Panc1 (cell line): Measurements from ENCODE around the gene CDKAL1. TPM values are rescaled to one million over a fixed set of nuclear protein-coding genes. Genes with fewer than 3 reads are reported as not detected.

ENCODE experiments used
- ATAC-seq: fragments of 200-7000 bp; cut with Tn5 transposase; 2 replicates; pipeline ENCODE4 v1.9.1; 2020; ENCODE audit warnings: mild to moderate bottlenecking, moderate library complexity
- BruUV-seq: library from RNA; stranded (reverse); fragments of 400-500 nt; replicated peaks from 2 replicates; lab custom pipeline; 2021; lab: Mats Ljungman, UMichigan
- CTCF ChIA-PET: fragments of 300-600 bp; sonication (Branson Sonifier 250); formaldehyde crosslinking; loops from one replicate; lab custom pipeline; 2022; ENCODE audit warnings: antibody characterized with exemption; lab: Charles Lee
- POLR2A ChIA-PET: fragments of 300-600 bp; sonication (Branson Sonifier 250); formaldehyde crosslinking; loops from one replicate; lab custom pipeline; 2022; ENCODE audit warnings: antibody characterized with exemption; lab: Charles Lee
- DNase-seq: peaks from one replicate; pipeline ENCODE4 v3.0.0-alpha.2; 2010; ENCODE audit warnings: low read depth, low spot score
- H3K27ac ChIP-seq: 2 replicates; pipeline ENCODE4 v1.5.1; 2011; ENCODE audit warnings: mild to moderate bottlenecking, low read length, inconsistent platforms
- H3K27me3 ChIP-seq: fragments of 200-500 bp; sonication (Bioruptor generic); 2 replicates; pipeline ENCODE4 v1.6.0; 2014; ENCODE audit warnings: low read length, inconsistent platforms; ENCODE audit not compliant: control insufficient read depth, insufficient read depth
- H3K36me3 ChIP-seq: fragments of 200-500 bp; sonication (Bioruptor generic); 2 replicates; pipeline ENCODE4 v1.5.1; 2014; ENCODE audit warnings: inconsistent platforms, mild to moderate bottlenecking, low read length, moderate library complexity; ENCODE audit not compliant: control insufficient read depth, insufficient read depth
- H3K4me1 ChIP-seq: 2 replicates; pipeline ENCODE4 v1.5.1; 2011; ENCODE audit warnings: inconsistent platforms, mild to moderate bottlenecking, low read length, moderate library complexity; ENCODE audit not compliant: control insufficient read depth, insufficient read depth
- H3K4me3 ChIP-seq, 2 experiments: 2 replicates each; pipeline ENCODE4 v1.5.1; 2011 to 2012; ENCODE audit warnings: low read depth in 2 of 2, low read length in 2 of 2, mild to moderate bottlenecking in 2 of 2, inconsistent platforms in 1 of 2, moderate library complexity in 1 of 2
- H3K9me3 ChIP-seq: fragments of 200-500 bp; sonication (Bioruptor generic); 2 replicates; pipeline ENCODE4 v1.5.1; 2014; ENCODE audit warnings: low read depth, mild to moderate bottlenecking, inconsistent platforms, low read length, moderate library complexity; ENCODE audit not compliant: control insufficient read depth, insufficient read depth
- POLR2AphosphoS5 ChIP-seq: IDR thresholded peaks from 2 replicates; pipeline ENCODE4 v1.6.1; 2012; ENCODE audit warnings: mild to moderate bottlenecking, low read depth, low read length, moderate library complexity
- SIN3A ChIP-seq: IDR thresholded peaks from 2 replicates; pipeline ENCODE4 v1.6.1; 2012; ENCODE audit warnings: low read depth, mild to moderate bottlenecking, low read length, moderate library complexity, borderline replicate concordance; ENCODE audit not compliant: insufficient read depth
- TCF7L2 ChIP-seq: IDR thresholded peaks from 2 replicates; pipeline ENCODE4 v1.6.1; 2011; ENCODE audit warnings: mild to moderate bottlenecking, low read depth, low read length, inconsistent platforms
- in situ Hi-C: cut with HindIII; loops from 2 replicates; pipeline ENCODE4 v1.10.0; 2016; ENCODE audit warnings: low sequenced_read_pairs, low pct_unique_long_range_greater_than_20kb
- intact Hi-C: fragments of 100-400 bp; cut with micrococcal nuclease; formaldehyde crosslinking; loops from one replicate; pipeline ENCODE4 v1.10.0; 2022; ENCODE audit not compliant: unreplicated experiment
- total RNA-seq: library from RNA; stranded (reverse); gene quantifications from one replicate; pipeline ENCODE4 v1.2.1, GENCODE V29; 2021; ENCODE audit not compliant: unreplicated experiment
- TF ChIP-seq, protein P1 (sequence below): fragments of 450-650 bp; IDR thresholded peaks from 2 replicates; pipeline ENCODE4 v1.5.1; 2017; ENCODE audit warnings: mild to moderate bottlenecking
- TF ChIP-seq, protein P2 (sequence below), 2 experiments: IDR thresholded peaks; 2 replicates each; pipeline ENCODE4 v1.6.1; 2011 to 2012; ENCODE audit warnings: low read depth in 2 of 2, control low read depth in 1 of 2, low read length in 1 of 2, mild to moderate bottlenecking in 1 of 2, moderate library complexity in 1 of 2; ENCODE audit not compliant: insufficient read depth in 1 of 2

CDKAL1 gene
- total RNA-seq, 1 experiment from 2014 or later: 14.5 TPM

DNA sequence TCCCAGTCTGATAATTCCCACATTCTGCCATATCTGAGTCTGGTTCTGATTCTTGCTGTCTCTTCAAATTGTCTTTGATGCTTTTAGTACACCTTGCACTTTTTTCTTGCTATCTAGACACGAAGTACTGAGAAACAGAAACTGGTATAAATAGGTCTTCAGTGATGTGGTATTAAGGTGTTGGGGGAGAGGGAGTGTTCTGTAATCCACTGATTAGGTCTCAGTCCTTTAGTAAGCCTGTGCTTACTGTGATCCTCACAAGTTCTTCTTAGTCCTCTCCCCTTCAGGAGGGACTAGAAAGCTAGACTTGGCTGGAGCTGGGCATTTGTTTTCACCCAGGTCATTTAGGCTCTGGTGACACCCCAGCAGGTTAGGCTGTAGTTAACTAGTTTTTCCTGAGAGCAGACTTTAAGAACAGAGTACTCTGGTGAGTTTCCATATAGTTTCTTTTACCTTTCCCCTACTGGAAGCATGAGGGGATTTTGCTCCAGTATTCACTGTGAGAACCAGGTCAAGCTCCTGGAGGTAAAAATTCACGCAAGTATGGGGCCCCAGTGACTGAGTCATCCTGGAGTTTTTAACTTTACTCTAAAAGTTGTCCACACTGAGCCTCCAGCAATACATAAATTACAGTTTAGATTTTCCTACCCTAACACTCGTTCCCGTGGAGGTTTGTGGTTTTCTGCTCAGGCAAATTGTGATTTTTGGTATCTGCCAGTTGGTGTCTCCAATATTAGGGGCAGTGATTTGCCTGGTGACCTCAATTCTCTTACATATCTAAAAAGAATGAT lies 154.6 kb downstream of the CDKAL1 start:
- ATAC-seq: peak; percentile 60
- H3K4me3 ChIP-seq: no peak overlapping the region
- TF ChIP-seq TCF7L2: no peak
- TF ChIP-seq, protein P1, sequence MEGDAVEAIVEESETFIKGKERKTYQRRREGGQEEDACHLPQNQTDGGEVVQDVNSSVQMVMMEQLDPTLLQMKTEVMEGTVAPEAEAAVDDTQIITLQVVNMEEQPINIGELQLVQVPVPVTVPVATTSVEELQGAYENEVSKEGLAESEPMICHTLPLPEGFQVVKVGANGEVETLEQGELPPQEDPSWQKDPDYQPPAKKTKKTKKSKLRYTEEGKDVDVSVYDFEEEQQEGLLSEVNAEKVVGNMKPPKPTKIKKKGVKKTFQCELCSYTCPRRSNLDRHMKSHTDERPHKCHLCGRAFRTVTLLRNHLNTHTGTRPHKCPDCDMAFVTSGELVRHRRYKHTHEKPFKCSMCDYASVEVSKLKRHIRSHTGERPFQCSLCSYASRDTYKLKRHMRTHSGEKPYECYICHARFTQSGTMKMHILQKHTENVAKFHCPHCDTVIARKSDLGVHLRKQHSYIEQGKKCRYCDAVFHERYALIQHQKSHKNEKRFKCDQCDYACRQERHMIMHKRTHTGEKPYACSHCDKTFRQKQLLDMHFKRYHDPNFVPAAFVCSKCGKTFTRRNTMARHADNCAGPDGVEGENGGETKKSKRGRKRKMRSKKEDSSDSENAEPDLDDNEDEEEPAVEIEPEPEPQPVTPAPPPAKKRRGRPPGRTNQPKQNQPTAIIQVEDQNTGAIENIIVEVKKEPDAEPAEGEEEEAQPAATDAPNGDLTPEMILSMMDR: no peak
- TF ChIP-seq, protein P2, sequence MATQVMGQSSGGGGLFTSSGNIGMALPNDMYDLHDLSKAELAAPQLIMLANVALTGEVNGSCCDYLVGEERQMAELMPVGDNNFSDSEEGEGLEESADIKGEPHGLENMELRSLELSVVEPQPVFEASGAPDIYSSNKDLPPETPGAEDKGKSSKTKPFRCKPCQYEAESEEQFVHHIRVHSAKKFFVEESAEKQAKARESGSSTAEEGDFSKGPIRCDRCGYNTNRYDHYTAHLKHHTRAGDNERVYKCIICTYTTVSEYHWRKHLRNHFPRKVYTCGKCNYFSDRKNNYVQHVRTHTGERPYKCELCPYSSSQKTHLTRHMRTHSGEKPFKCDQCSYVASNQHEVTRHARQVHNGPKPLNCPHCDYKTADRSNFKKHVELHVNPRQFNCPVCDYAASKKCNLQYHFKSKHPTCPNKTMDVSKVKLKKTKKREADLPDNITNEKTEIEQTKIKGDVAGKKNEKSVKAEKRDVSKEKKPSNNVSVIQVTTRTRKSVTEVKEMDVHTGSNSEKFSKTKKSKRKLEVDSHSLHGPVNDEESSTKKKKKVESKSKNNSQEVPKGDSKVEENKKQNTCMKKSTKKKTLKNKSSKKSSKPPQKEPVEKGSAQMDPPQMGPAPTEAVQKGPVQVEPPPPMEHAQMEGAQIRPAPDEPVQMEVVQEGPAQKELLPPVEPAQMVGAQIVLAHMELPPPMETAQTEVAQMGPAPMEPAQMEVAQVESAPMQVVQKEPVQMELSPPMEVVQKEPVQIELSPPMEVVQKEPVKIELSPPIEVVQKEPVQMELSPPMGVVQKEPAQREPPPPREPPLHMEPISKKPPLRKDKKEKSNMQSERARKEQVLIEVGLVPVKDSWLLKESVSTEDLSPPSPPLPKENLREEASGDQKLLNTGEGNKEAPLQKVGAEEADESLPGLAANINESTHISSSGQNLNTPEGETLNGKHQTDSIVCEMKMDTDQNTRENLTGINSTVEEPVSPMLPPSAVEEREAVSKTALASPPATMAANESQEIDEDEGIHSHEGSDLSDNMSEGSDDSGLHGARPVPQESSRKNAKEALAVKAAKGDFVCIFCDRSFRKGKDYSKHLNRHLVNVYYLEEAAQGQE (IDR thresholded peaks at IDR 0.05; ENCODE audit: insufficient read depth in 1 of 2, low read depth in 2 of 2, low read length in 1 of 2): no peak
- TF ChIP-seq POLR2AphosphoS5: no peak
- no peak for TF ChIP-seq SIN3A
- H3K9me3 ChIP-seq: no peaks in the 10 kb centered on the region
- ChIA-PET CTCF (no interaction called here), POLR2A (no interaction called here)
- BruUV-seq: no TSS peak
- intact Hi-C loops: no loop called here
- no peaks in the 10 kb centered on the region for H3K27me3 ChIP-seq
- in situ Hi-C loops: no loop called here
- no peak for DNase-seq
- H3K4me1 ChIP-seq: peaks cover 8% of the 10 kb centered on the region
- peak overlapping the region; percentile 21; the same call in 1 of the 2 replicates for H3K27ac ChIP-seq
- no peaks in the 10 kb centered on the region for H3K36me3 ChIP-seq

DNA sequence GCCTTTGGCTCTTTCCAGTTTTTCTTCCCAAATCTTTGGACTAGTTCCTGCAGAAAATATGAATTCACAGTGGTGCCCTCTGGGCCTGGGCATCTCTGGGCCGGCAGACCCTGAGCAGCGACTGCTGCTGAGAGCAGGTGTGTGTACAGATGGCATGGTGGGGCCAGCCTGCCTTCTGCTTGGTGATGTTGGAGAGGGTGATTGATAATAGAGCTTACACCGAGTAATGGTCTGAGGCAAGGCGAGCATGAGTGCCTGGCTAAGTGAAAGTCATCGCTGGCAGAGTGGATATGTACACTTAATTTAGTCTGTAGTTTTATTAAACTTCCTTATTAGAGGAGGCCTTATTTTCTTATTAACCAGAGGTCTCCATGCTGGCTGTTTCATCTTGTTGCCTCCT lies 156.9 kb downstream of the CDKAL1 start:
- ChIA-PET POLR2A (no interaction called here), CTCF (no interaction called here)
- ATAC-seq (no peak), DNase-seq (no peak)
- BruUV-seq: no TSS peak
- Histone ChIP-seq H3K36me3 (no peaks in the 10 kb centered on the region), H3K27ac (no peak overlapping the region), H3K27me3 (no peaks in the 10 kb centered on the region), H3K4me3 (no peak overlapping the region), H3K9me3 (no peaks in the 10 kb centered on the region), H3K4me1 (peaks cover 8% of the 10 kb centered on the region)
- in situ Hi-C loops (no loop called here), intact Hi-C loops (no loop called here)
- TF ChIP-seq, protein P2 (IDR thresholded peaks at IDR 0.05; ENCODE audit: insufficient read depth in 1 of 2, low read depth in 2 of 2, low read length in 1 of 2): no peak
- TF ChIP-seq POLR2AphosphoS5 (no peak), TCF7L2 (no peak), SIN3A (no peak)
- TF ChIP-seq, protein P1: no peak
